Measurements from ENCODE around the gene CD80. TPM values are rescaled to one million over a fixed set of nuclear protein-coding genes. Genes with fewer than 3 reads are reported as not detected.
A peak's percentile ranks its signal among the peaks of the same experiment; 100 is the strongest.

The CD80 gene
- total RNA-seq, 4 donors from 2014 or later = 0.58 TPM; not detected in 3

- H3K27me3 ChIP-seq = no peaks in the 10 kb centered on the region
- WGBS, 2 donors (ENCODE audit: low coverage in 1 of 2) = 1 to 2% methylated on average over 13 to 15 of the region's 58 CpGs
- H3K4me1 ChIP-seq = peaks cover 4 to 47% (median 8%) of the 10 kb centered on the region in 3 donors
- peak within 1 kb of the TSS; percentile 69 to 70 for H3K4me3 ChIP-seq
- peaks cover 0 to 12% of the 10 kb centered on the region in 2 donors for H3K36me3 ChIP-seq
- ATAC-seq = peak; percentile 100
- TF ChIP-seq POLR2A (IDR thresholded peaks at IDR 0.05) (peak; percentile 58 to 73), EP300 (IDR thresholded peaks at IDR 0.05) (no peak), POLR2AphosphoS5 (IDR thresholded peaks at IDR 0.05) (peak; percentile 90)
- TF ChIP-seq, protein P1, sequence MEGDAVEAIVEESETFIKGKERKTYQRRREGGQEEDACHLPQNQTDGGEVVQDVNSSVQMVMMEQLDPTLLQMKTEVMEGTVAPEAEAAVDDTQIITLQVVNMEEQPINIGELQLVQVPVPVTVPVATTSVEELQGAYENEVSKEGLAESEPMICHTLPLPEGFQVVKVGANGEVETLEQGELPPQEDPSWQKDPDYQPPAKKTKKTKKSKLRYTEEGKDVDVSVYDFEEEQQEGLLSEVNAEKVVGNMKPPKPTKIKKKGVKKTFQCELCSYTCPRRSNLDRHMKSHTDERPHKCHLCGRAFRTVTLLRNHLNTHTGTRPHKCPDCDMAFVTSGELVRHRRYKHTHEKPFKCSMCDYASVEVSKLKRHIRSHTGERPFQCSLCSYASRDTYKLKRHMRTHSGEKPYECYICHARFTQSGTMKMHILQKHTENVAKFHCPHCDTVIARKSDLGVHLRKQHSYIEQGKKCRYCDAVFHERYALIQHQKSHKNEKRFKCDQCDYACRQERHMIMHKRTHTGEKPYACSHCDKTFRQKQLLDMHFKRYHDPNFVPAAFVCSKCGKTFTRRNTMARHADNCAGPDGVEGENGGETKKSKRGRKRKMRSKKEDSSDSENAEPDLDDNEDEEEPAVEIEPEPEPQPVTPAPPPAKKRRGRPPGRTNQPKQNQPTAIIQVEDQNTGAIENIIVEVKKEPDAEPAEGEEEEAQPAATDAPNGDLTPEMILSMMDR (IDR thresholded peaks at IDR 0.05) = no peak
- no peaks in the 10 kb centered on the region for H3K9me3 ChIP-seq
- peak within 1 kb of the TSS; percentile 81 to 91 (median 88) for H3K27ac ChIP-seq
These were observed 61.0 kb downstream of the CD80 start, which contains the start of gene TIMMDC1 for GRCh38 chr3:119498186-119499011. TIMMDC1 (plus strand) TSS chr3:119498547; CDS start chr3:119498734, 187 bp downstream.

- Histone ChIP-seq H3K4me3 (peak overlapping the region; percentile 69 to 70), H3K36me3 (peaks cover 0 to 12% of the 10 kb centered on the region in 2 donors), H3K9me3 (no peaks in the 10 kb centered on the region), H3K27ac (peak overlapping the region; percentile 7 to 91 (median 88)), H3K4me1 (peaks cover 4 to 47% (median 8%) of the 10 kb centered on the region in 3 donors), H3K27me3 (no peaks in the 10 kb centered on the region)
- no peak for TF ChIP-seq POLR2A (IDR thresholded peaks at IDR 0.05)
- no peak for TF ChIP-seq POLR2AphosphoS5 (IDR thresholded peaks at IDR 0.05)
- TF ChIP-seq, protein P1 (IDR thresholded peaks at IDR 0.05) = no peak
- TF ChIP-seq EP300 (IDR thresholded peaks at IDR 0.05) = no peak
- no peak for ATAC-seq
- WGBS, 2 donors (ENCODE audit: low coverage in 1 of 2) = 8 to 10% methylated on average over 8 of the region's 8 CpGs
These were observed 61.6 kb downstream of the CD80 start for GRCh38 chr3:119497820-119498185.

DNA sequence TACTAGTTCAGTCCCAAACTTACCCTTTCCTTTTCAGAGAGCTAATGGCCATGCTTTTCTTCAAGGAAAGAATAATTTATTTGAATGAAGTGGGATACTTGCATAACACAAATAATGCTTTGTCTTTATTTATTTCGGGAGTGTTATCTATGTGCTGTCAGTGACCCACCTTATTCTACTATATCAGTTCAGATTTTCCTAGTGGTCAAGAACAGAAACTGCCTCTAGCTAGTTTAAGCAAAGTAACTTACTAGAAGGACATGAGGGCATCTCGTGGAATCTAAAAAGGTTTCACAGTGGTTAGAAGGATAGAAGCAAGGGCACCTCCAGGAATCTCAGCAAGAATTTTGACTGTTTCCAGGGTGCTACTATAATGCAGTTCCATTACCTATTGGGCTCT is 64.8 kb downstream of the CD80 start:
- no peak for TF ChIP-seq POLR2AphosphoS5 (IDR thresholded peaks at IDR 0.05)
- 81 to 92% methylated on average over 2 of the region's 2 CpGs for WGBS, 2 donors (ENCODE audit: low coverage in 1 of 2)
- Histone ChIP-seq H3K4me1 (peaks cover under 1 to 16% (median 6%) of the 10 kb centered on the region in 3 donors), H3K4me3 (no peak overlapping the region), H3K27me3 (no peaks in the 10 kb centered on the region), H3K9me3 (no peaks in the 10 kb centered on the region), H3K27ac (no peak overlapping the region), H3K36me3 (peaks cover 0 to 34% of the 10 kb centered on the region in 2 donors)
- ATAC-seq = no peak

- Histone ChIP-seq H3K36me3 (peaks cover 0 to 52% of the 10 kb centered on the region in 2 donors), H3K4me3 (no peak overlapping the region), H3K9me3 (no peaks in the 10 kb centered on the region), H3K4me1 (peaks cover 0 to 7% (median 0%) of the 10 kb centered on the region in 3 donors), H3K27ac (no peak overlapping the region), H3K27me3 (no peaks in the 10 kb centered on the region)
- no peak for ATAC-seq
- TF ChIP-seq POLR2AphosphoS5 (IDR thresholded peaks at IDR 0.05) = no peak
- TF ChIP-seq EP300 (IDR thresholded peaks at IDR 0.05) = no peak
- no peak for TF ChIP-seq POLR2A (IDR thresholded peaks at IDR 0.05)
- TF ChIP-seq, protein P1 (IDR thresholded peaks at IDR 0.05) = no peak
- 86 to 88% methylated on average over 3 of the region's 3 CpGs for WGBS, 2 donors (ENCODE audit: low coverage in 1 of 2)
These were observed 66.6 kb downstream of the CD80 start for GRCh38 chr3:119492810-119493209.

- 92 to 95% methylated on average over 2 of the region's 2 CpGs for WGBS, 2 donors (ENCODE audit: low coverage in 1 of 2)
- H3K36me3 ChIP-seq = peaks cover 0 to 59% of the 10 kb centered on the region in 2 donors
- TF ChIP-seq EP300 (IDR thresholded peaks at IDR 0.05) (no peak), POLR2A (IDR thresholded peaks at IDR 0.05) (no peak), POLR2AphosphoS5 (IDR thresholded peaks at IDR 0.05) (no peak)
- TF ChIP-seq, protein P1 (IDR thresholded peaks at IDR 0.05) = no peak
- peaks cover 0 to under 1% (median 0%) of the 10 kb centered on the region in 3 donors for H3K4me1 ChIP-seq
- no peaks in the 10 kb centered on the region for H3K9me3 ChIP-seq
- no peak for ATAC-seq
- no peak overlapping the region for H3K27ac ChIP-seq
- no peaks in the 10 kb centered on the region for H3K27me3 ChIP-seq
- H3K4me3 ChIP-seq = no peak overlapping the region
These were observed 67.3 kb downstream of the CD80 start for GRCh38 chr3:119492128-119492527.
